IMR-90 (cell line): Measurements from ENCODE around the gene ADAP1. TPM values are rescaled to one million over a fixed set of nuclear protein-coding genes. Genes with fewer than 3 reads are reported as not detected.
A peak's percentile ranks its signal among the peaks of the same experiment; 100 is the strongest.

Experiments
- ATAC-seq: fragments of 200-7000 bp; cut with Tn5 transposase; 2 replicates; pipeline ENCODE4 v1.9.1; 2020; ENCODE audit warnings: low read depth, mild to moderate bottlenecking, moderate library complexity
- BruUV-seq: library from RNA; stranded (reverse); fragments of 400-500 nt; replicated peaks from 2 replicates; lab custom pipeline; 2021; lab: Mats Ljungman, UMichigan
- CTCF ChIA-PET: fragments of 300-600 bp; formaldehyde crosslinking; extraction: SDS; loops from one replicate; lab custom pipeline; 2021; ENCODE audit warnings: antibody characterized with exemption; lab: Yijun Ruan, JAX
- POLR2A ChIA-PET: fragments of 300-600 bp; sonication (Branson Sonifier 250); formaldehyde crosslinking; loops from one replicate; lab custom pipeline; 2022; ENCODE audit warnings: antibody characterized with exemption; ENCODE audit not compliant: unreplicated experiment; lab: Charles Lee
- DNase-seq: peaks from one replicate; pipeline ENCODE4 v3.0.0; 2013
- H2AFZ ChIP-seq: replicated peaks from 2 replicates; pipeline ENCODE3; 2013; ENCODE audit warnings: low read length, mild to moderate bottlenecking; ENCODE audit not compliant: poor library complexity
- H2AK5ac ChIP-seq: 2 replicates; pipeline ENCODE4 v1.6.1; 2013; ENCODE audit warnings: low read depth, low read length, inconsistent platforms
- H2AK9ac ChIP-seq: replicated peaks from 2 replicates; pipeline ENCODE3; 2013; ENCODE audit warnings: mild to moderate bottlenecking, low read depth, low read length, moderate library complexity; ENCODE audit not compliant: poor library complexity
- H2BK120ac ChIP-seq: 2 replicates; pipeline ENCODE4 v1.6.1; 2013; ENCODE audit warnings: low read depth, low read length, inconsistent platforms
- H2BK15ac ChIP-seq: 3 replicates; pipeline ENCODE4 v1.6.1; 2013; ENCODE audit warnings: low read depth, low read length, inconsistent platforms
- H2BK20ac ChIP-seq: 2 replicates; pipeline ENCODE4 v1.6.1; 2013; ENCODE audit warnings: low read depth, mild to moderate bottlenecking, inconsistent platforms, low read length, moderate library complexity
- H2BK5ac ChIP-seq: 2 replicates; pipeline ENCODE4 v1.6.1; 2013; ENCODE audit warnings: mild to moderate bottlenecking, low read depth, low read length, inconsistent platforms; ENCODE audit not compliant: poor library complexity, severe bottlenecking
- H3K14ac ChIP-seq: replicated peaks from 2 replicates; pipeline ENCODE4 v1.6.1; 2013; ENCODE audit warnings: low read depth, low read length, inconsistent platforms
- H3K18ac ChIP-seq: 2 replicates; pipeline ENCODE4 v1.6.1; 2013; ENCODE audit warnings: low read depth, low read length, control low read depth
- H3K23ac ChIP-seq: 2 replicates; pipeline ENCODE4 v1.6.1; 2013; ENCODE audit warnings: low read depth, low read length, inconsistent platforms
- H3K27ac ChIP-seq: 2 replicates; pipeline ENCODE4 v1.5.1; 2013; ENCODE audit warnings: mild to moderate bottlenecking, control low read depth, low read length; ENCODE audit not compliant: insufficient read depth
- H3K27me3 ChIP-seq: 2 replicates; pipeline ENCODE4 v1.6.1; 2013; ENCODE audit warnings: low read length; ENCODE audit not compliant: control insufficient read depth, insufficient read depth
- H3K36me3 ChIP-seq: 2 replicates; pipeline ENCODE4 v1.6.1; 2013; ENCODE audit warnings: low read length, mixed read lengths; ENCODE audit not compliant: control insufficient read depth, insufficient read depth
- H3K4ac ChIP-seq: 2 replicates; pipeline ENCODE4 v1.6.1; 2013; ENCODE audit warnings: low read depth, low read length, inconsistent platforms
- H3K4me1 ChIP-seq: 2 replicates; pipeline ENCODE4 v1.6.1; 2013; ENCODE audit warnings: low read length, mixed read lengths; ENCODE audit not compliant: control insufficient read depth, insufficient read depth
- H3K4me2 ChIP-seq: 2 replicates; pipeline ENCODE4 v1.6.1; 2013; ENCODE audit warnings: low read depth, mild to moderate bottlenecking, control low read depth, low read length, moderate library complexity
- H3K4me3 ChIP-seq: 2 replicates; pipeline ENCODE4 v1.5.1; 2013; ENCODE audit warnings: low read depth, mild to moderate bottlenecking, control low read depth, low read length, moderate library complexity; ENCODE audit not compliant: insufficient read depth
- H3K56ac ChIP-seq: 2 replicates; pipeline ENCODE4 v1.6.1; 2013; ENCODE audit warnings: low read length, inconsistent platforms; ENCODE audit not compliant: insufficient read depth; ENCODE audit errors: extremely low read depth
- H3K79me1 ChIP-seq, 2 experiments: 2 replicates each; pipeline ENCODE4 v1.6.1; 2013; ENCODE audit warnings: low read length in 2 of 2, inconsistent platforms in 1 of 2, low read depth in 1 of 2
- H3K9ac ChIP-seq: 2 replicates; pipeline ENCODE4 v1.6.1; 2013; ENCODE audit warnings: low read depth, low read length, control low read depth
- H3K9me1 ChIP-seq: 2 replicates; pipeline ENCODE4 v1.6.1; 2013; ENCODE audit warnings: low read length, inconsistent platforms; ENCODE audit not compliant: insufficient read depth
- H3K9me3 ChIP-seq: 2 replicates; pipeline ENCODE4 v1.6.1; 2013; ENCODE audit warnings: low read length; ENCODE audit not compliant: control insufficient read depth, insufficient read depth
- H4K20me1 ChIP-seq: 2 replicates; pipeline ENCODE4 v1.6.1; 2013; ENCODE audit warnings: low read length, inconsistent platforms; ENCODE audit not compliant: insufficient read depth
- H4K5ac ChIP-seq: 2 replicates; pipeline ENCODE4 v1.6.1; 2013; ENCODE audit warnings: mild to moderate bottlenecking, low read depth, low read length, control low read depth
- H4K8ac ChIP-seq, 2 experiments: 2 replicates each; pipeline ENCODE4 v1.6.1; 2013; ENCODE audit warnings: low read depth in 2 of 2, low read length in 2 of 2, control low read depth in 1 of 2, inconsistent platforms in 1 of 2
- H4K91ac ChIP-seq: 2 replicates; pipeline ENCODE4 v1.6.1; 2013; ENCODE audit warnings: low read depth, low read length, inconsistent platforms; ENCODE audit not compliant: insufficient read depth
- BHLHE40 ChIP-seq: fragments of 150-350 bp; IDR thresholded peaks from 2 replicates; pipeline ENCODE4 v1.6.1; 2016; ENCODE audit warnings: mild to moderate bottlenecking, low read depth, low read length
- CEBPB ChIP-seq: IDR thresholded peaks from 2 replicates; pipeline ENCODE4 v1.6.1; 2012; ENCODE audit warnings: low read depth, low read length, improper control_type of control experiment
- CHD1 ChIP-seq: IDR thresholded peaks from 2 replicates; pipeline ENCODE4 v1.6.1; 2012; ENCODE audit warnings: low read depth, low read length, improper control_type of control experiment
- CTCF ChIP-seq: conservative IDR thresholded peaks from 2 replicates; pipeline ENCODE4 v1.5.1; 2012; ENCODE audit warnings: mild to moderate bottlenecking, low read depth, low read length, improper control_type of control experiment
- ELK1 ChIP-seq: fragments of 150-350 bp; IDR thresholded peaks from 2 replicates; pipeline ENCODE4 v1.6.1; 2016; ENCODE audit warnings: low read depth, mild to moderate bottlenecking, low read length, moderate library complexity, borderline replicate concordance
- FOS ChIP-seq: fragments of 150-350 bp; IDR thresholded peaks from 2 replicates; pipeline ENCODE4 v1.6.1; 2016; ENCODE audit warnings: low read depth, low read length
- MAFK ChIP-seq: IDR thresholded peaks from 2 replicates; pipeline ENCODE4 v1.6.1; 2012; ENCODE audit warnings: low read depth, low read length, improper control_type of control experiment
- MAZ ChIP-seq: IDR thresholded peaks from 2 replicates; pipeline ENCODE4 v1.6.1; 2012; ENCODE audit warnings: low read depth, mild to moderate bottlenecking, low read length, improper control_type of control experiment, moderate library complexity, borderline replicate concordance
- MXI1 ChIP-seq: IDR thresholded peaks from 2 replicates; pipeline ENCODE4 v1.6.1; 2012; ENCODE audit warnings: low read depth, mild to moderate bottlenecking, low read length, moderate library complexity, borderline replicate concordance
- NFE2L2 ChIP-seq: fragments of 150-350 bp; IDR thresholded peaks from 2 replicates; pipeline ENCODE4 v1.6.1; 2016; ENCODE audit warnings: low read depth, mild to moderate bottlenecking, low read length
- POLR2A ChIP-seq: IDR thresholded peaks from 2 replicates; pipeline ENCODE4 v1.6.1; 2012; ENCODE audit warnings: mild to moderate bottlenecking, low read depth, low read length
- RAD21 ChIP-seq: IDR thresholded peaks from 2 replicates; pipeline ENCODE4 v1.6.1; 2012; ENCODE audit warnings: low read length, improper control_type of control experiment
- RCOR1 ChIP-seq: IDR thresholded peaks from 2 replicates; pipeline ENCODE4 v1.6.1; 2012; ENCODE audit warnings: mild to moderate bottlenecking, low read length, improper control_type of control experiment; ENCODE audit not compliant: insufficient replicate concordance
- RFX5 ChIP-seq: IDR thresholded peaks from 2 replicates; pipeline ENCODE4 v1.8.0; 2012; ENCODE audit warnings: low read depth, mild to moderate bottlenecking, low read length, moderate library complexity
- SMC3 ChIP-seq: fragments of 150-350 bp; IDR thresholded peaks from 2 replicates; pipeline ENCODE4 v1.6.1; 2016; ENCODE audit warnings: low read depth, mild to moderate bottlenecking, antibody characterized with exemption, low read length, moderate library complexity
- USF2 ChIP-seq: fragments of 150-350 bp; IDR thresholded peaks from 2 replicates; pipeline ENCODE4 v1.6.1; 2017; ENCODE audit warnings: mild to moderate bottlenecking, antibody characterized with exemption, low read length, low read depth
- WGBS, 2 experiments: methylation state at CpG; one replicate each; pipeline versions ENCODE4 v1.1.5 to v1.1.7; 2013; ENCODE audit warnings: missing lambda C conversion rate in 2 of 2; ENCODE audit not compliant: insufficient read length in 1 of 2; ENCODE audit errors: extremely low coverage in 2 of 2; 5-methylcytosine and 5-hydroxymethylcytosine counted together
- dilution Hi-C: fragments of 300-500 bp; cut with HindIII; formaldehyde crosslinking; loops from one replicate; pipeline ENCODE4 v1.14.3; 2018; ENCODE audit warnings: low sequenced_read_pairs; ENCODE audit not compliant: unreplicated experiment
- in situ Hi-C: fragments of 300-500 bp; cut with MboI; formaldehyde crosslinking; loops from 3 replicates; pipeline ENCODE4 v1.14.3; 2019; ENCODE audit warnings: low sequenced_read_pairs, inconsistent platforms, mixed read lengths
- intact Hi-C: fragments of 100-400 bp; cut with micrococcal nuclease; formaldehyde crosslinking; loops from 2 replicates; pipeline ENCODE4 v1.10.0; 2022
- polyA plus RNA-seq, 3 experiments: library from polyadenylated mRNA; depleted of rRNA; stranded (reverse); fragments of >200 nt; gene quantifications; 2 replicates each; pipeline ENCODE4 v1.2.3, GENCODE V29; 2012; ENCODE audit warnings: low replicate concordance in 1 of 3
- total RNA-seq: library from RNA; depleted of rRNA; stranded (reverse); fragments of >200 nt; gene quantifications from 2 replicates; pipeline ENCODE4 v1.2.3, GENCODE V29; 2012

The ADAP1 gene
- total and polyA plus RNA-seq, 2 of the 4 experiments (the other 2 are of a cell fraction), result 1.4 to 2.0 TPM

- Histone ChIP-seq H4K20me1 (peaks cover 9% of the 10 kb centered on the region; the same call in 1 of the 2 replicates), H2AFZ (peak overlapping the region; percentile 32), H3K9ac (no peak overlapping the region), H3K23ac (no peak overlapping the region), H3K4me1 (no peaks in the 10 kb centered on the region; the same call in 1 of the 2 replicates), H3K56ac (no peak overlapping the region), H4K8ac (no peak overlapping the region), H3K14ac (no peak overlapping the region), H3K4ac (no peak overlapping the region), H3K79me1 (no peaks in the 10 kb centered on the region), H3K4me3 (no peak overlapping the region), H2BK20ac (no peak overlapping the region), H2AK5ac (no peak overlapping the region), H3K18ac (no peak overlapping the region), H3K27me3 (no peaks in the 10 kb centered on the region), H2BK5ac (no peak overlapping the region), H3K27ac (no peak overlapping the region), H3K9me1 (no peaks in the 10 kb centered on the region), H2BK15ac (no peak overlapping the region), H2BK120ac (no peak overlapping the region), H3K9me3 (no peaks in the 10 kb centered on the region), H3K36me3 (no peaks in the 10 kb centered on the region), H3K4me2 (no peak overlapping the region), H2AK9ac (no peak overlapping the region), H4K5ac (no peak overlapping the region), H4K91ac (no peak overlapping the region)
- no TSS peak for BruUV-seq
- CTCF ChIA-PET, result no interaction called here
- POLR2A ChIA-PET, result no interaction called here
- dilution Hi-C loops, result no loop called here
- 50% methylated on average over 6 of the region's 15 CpGs; no CpG with 5 or more reads in 1 of the 2 experiments for WGBS, 2 experiments
- intact Hi-C loops, result no loop called here
- no peak for DNase-seq
- in situ Hi-C loops, result no loop called here
- TF ChIP-seq MXI1, result no peak
- no peak for TF ChIP-seq MAZ
- no peak for TF ChIP-seq MAFK
- no peak for TF ChIP-seq FOS
- TF ChIP-seq POLR2A, result no peak
- TF ChIP-seq CHD1, result no peak
- no peak for TF ChIP-seq RAD21
- no peak for TF ChIP-seq RFX5
- TF ChIP-seq USF2, result no peak
- TF ChIP-seq RCOR1, result no peak
- TF ChIP-seq CTCF, result no peak
- no peak for TF ChIP-seq NFE2L2
- no peak for TF ChIP-seq ELK1
- no peak for TF ChIP-seq BHLHE40
- TF ChIP-seq CEBPB, result no peak
- TF ChIP-seq SMC3, result no peak
- no peak for ATAC-seq
These were observed 34.6 kb upstream of the ADAP1 start for GRCh38 chr7:988963-989529.
